Activated CD4-positive, alpha-beta T cell treated with anti-CD3 and anti-CD28 coated beads, Interleukin-2, Interleukin-4, amounts not matched to agents 100 ng/mL and 50 ng/mL, durations not matched to agents 16 hours and 8 hours (primary cell): ENCODE data around the gene RPGRIP1L.

Experiments used
- DNase-seq: peaks from one replicate; pipeline ENCODE4 v3.0.0-alpha.2; 2020; ENCODE audit warnings: low spot score

RPGRIP1L gene

DNA sequence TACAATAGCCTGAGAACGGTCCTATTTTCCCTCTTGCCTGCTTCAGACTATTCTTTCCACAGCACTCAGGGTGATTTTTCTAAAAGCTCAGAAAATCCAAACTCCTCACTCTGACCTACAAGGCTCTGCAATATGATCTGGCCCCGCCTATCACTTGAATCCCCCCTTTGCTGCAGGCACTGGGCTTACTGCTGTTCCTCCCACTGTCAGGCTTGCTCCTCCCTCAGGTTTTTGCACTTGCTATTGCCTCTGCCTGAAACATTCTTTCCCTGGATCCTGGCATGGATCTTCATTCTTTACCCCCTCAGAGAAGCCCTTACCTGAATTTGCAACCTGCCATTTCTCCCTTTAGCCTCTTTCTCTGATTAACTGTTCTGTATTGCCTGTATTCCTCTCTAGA lies 52.3 kb downstream of the RPGRIP1L start:
- DNase-seq, result no peak

DNA sequence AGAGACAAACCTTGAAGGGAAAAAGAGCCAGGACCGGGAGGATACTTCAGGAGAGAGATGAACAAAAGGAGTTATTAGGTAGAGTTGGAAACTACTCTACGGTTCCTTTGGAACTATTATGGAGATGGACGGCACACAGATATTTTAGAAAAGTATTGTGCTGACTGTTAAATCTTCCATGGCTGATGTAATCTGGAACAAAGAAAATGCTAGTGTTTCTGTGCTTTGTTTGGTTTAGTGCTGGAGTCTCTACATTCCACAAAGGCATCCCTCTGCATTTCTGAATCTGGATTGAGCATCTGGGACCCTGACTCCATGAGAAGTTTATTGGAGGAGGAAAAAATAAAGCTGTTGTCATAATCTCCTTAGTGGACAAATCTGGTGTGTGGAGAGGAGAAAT lies 57.2 kb downstream of the RPGRIP1L start:
- DNase-seq, result no peak

DNA sequence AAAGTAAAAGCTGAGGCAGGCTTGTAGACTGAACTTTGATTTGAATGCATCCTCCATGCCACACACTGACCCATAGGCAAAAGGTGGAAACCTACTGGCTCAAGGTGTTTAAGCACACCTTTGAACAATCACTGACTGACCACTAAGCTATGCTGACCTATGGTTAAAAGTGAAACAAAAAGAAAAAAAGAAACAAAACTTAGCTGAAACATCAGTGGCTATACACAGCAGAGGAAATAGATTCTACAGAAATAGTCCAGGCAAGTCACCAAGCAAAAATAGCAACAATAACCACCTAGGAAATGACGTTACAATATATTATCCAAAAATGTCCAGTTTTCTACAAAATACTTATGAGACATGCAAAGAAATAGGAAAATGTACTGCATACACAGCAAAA lies 60.2 kb downstream of the RPGRIP1L start:
- DNase-seq, result no peak

DNA sequence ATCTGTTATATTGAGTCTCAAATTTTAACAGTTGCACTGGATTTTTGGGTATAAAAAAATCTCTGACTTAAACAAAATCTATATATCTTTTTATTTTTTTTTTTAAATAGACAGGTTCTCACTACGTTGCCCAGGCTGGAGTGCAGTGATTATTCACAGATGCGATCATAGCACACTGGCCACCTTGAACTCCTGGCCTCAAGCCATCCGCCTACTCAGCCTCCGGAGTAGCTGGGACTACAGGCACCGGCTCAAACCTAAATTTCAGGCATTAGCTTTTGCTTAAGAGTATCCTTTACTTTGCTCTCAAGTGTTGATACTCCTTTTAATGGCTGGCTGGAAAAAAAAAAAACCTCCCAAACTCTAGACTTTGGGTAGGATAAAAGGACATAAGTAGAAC lies 61.6 kb downstream of the RPGRIP1L start:
- no peak for DNase-seq

DNA sequence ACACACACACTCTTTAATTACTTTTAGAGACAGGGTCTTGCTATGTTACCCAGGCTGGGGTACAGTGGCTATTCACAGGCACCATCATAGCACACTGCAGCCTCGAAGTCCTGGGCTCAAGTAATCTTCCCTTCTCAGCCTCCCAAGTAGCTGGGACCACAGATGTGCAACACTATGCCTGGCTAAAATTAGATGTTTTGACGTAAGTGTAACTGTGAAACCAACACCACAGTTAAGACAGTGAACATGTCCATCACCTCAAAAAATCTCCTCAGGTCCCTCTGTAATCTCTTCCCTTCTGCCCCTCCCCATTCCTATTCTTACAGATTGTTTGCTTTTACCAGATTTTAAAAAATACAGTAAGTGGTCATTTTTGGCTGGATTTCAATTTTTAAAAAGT lies 66.7 kb downstream of the RPGRIP1L start:
- no peak for DNase-seq

DNA sequence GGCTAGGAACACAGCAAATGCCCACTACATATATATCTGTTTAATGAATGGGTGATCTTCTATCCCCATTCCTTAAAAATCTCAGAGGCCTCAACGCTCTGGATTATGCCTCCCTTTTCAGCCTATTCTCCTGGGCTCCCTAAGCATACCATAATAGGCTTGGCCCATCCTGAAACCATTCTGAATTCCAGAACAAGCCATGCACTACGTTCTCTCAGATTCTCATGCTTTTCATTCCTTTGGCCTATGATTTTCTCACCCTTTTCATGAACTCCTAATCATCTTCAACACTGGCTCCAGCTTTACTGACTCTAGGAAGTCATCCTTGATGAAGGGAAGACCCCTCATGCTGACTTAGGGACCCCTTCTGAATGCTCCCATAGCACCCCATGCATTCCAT lies 71.1 kb downstream of the RPGRIP1L start:
- no peak for DNase-seq

DNA sequence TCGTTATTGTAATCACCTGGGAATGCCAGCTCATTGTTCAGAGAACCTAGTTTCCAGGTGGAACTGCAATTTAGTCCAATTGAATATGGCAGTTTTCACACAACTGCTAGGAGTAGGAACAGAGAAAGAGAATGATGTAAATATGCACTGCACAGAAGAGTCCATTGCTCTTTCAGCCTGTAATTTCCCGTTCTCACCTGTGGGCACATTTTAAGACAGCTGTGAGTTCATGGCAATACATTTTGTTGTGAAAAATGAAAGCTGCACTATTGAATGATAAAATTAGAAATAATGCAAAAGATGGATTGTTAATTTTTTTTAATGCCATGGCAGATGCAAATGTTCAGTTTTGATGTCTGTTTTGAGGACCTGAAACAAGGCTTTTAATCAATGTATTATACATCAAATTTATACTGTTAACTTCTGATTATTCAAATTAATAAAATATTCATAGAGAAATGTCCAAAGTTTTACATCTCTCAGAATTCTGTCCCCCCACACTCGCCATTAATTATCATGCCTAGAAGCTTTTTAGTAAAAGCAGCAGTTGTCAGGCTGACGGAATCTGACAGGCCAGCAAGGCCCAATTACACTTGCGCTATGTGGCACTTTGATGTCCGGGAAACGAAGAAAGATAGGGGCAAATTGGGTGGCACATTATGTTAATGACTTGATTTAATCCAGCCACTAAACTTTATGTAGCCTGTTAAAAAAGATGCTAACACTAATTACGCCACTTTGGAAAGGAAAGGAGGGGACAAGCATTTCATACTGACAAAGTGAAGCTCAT lies 72.2 kb downstream of the RPGRIP1L start:
- no peak for DNase-seq

DNA sequence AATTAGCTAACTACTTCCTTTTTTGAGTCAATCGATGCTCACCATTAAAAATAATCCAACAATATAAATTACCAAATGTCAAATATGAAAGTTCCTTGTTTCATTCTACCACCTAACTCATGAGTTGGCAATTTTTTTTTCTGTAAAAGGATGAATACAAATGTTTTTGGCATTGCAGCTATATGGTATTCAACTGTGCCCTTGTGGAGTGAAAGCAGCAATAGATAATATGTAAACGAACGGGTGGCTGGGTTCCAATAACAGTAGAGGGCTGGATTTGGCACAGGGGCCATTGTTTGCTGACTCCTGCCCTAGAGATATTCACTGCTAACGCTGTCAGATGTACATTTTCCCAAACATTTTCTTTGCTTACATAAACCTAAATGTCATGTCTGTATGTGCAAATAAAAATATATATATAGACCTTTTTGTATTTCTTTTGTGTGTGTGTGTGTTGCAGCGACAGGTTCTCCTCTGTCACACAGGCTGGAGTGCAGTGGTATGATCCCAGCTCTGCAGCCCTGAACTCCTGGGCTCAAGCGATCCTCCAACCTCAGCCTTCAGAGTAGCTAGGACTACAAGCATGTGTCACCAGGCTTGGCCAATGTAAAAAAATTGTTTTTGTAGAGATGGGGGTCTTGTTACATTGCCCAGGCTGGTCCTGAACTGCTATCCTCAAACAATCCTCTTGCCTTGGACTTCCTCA lies 73.9 kb downstream of the RPGRIP1L start:
- DNase-seq, result no peak

DNA sequence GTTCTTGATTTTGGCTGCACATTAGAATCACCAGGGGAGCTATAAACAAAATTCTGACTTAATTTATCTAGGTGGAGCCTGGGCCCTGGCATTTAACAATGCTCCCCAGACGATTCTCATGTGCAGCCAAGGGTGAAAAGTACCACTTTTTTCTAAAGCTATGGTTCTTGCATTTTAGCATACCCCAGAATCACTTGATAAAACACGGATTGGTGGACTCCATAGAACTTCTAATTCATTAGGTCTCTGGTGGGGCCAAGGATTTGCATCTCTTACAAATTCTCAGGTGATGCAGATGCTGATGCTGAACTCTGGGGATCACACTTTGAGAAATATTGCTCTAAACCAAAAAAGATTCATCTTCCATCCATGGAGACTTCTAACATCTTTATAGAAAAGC lies 74.5 kb downstream of the RPGRIP1L start:
- DNase-seq, result no peak

DNA sequence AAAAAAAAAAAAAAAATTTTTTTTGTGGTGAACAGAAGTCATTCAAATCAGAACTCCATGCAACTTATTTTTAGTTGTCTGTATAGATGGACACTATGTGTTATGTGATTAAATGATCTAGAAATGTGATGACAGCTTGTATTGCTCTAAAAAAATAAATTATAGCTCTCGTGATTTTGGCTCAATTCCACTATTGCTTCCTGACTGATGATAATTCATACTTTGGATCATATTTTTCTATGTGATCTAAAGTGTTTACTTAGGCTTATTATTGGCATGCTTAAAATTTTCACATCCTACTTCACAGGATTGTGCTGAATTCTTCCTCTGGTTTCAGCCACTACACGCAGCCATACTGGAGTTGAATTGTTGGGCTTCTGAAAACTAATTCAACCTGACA lies 76.8 kb downstream of the RPGRIP1L start:
- DNase-seq, result no peak

DNA sequence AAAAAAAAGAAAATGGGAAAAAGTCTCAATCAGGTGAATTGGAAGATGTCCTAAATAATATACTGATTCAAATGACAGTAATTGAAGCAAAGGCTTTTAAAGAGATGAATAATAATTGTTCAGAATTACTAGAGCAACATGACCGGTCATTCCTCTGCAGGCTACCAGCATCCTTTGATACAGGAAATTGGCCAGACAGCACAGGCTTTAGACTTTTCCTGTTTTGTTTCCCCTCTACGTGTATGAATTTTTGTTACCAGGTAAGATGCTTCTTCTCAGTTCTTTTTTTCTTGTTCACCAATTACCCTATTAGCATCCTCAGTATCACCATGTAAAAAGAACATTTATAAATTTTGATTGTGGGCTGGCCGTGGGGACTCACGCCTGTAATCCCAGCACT lies 77.5 kb downstream of the RPGRIP1L start:
- no peak for DNase-seq

DNA sequence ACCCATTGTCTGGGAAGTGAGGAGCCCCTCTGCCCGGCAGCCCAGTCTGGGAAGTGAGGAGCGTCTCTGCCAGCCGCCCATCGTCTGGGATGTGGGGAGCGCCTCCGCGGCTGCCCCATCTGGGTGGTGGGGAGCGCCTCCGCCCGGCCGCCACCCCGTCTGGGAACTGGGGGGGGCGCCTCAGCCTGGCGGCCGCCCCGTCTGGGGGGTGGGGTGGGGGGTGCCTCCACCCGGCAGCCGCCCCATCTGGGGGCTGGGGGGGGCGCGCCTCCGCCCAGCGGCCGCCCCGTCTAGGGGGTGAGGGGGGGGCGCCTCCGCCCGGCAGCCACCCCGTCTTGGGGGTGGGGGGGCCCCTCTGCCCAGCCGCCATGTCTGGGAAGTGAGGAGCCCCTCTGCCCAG lies 78.4 kb downstream of the RPGRIP1L start:
- no peak for DNase-seq

DNA sequence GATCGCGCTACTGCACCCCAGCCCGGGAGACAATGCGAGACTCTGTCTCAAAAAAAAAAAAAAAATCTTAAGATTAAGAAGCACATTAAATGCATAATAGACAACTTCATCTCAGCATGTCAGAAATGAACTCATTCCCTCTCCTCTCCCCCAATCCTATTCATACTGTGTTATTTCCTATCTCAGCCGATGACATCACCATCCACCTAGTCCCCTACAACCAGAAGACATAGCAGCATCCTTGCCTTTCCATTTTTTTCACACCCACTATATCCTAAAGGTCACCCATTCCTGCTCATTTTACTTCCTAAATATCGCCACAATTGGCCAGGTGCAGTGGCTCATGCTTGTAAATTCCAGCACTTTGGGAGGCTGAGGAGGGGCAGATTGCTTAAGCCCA lies 81.3 kb downstream of the RPGRIP1L start:
- no peak for DNase-seq

DNA sequence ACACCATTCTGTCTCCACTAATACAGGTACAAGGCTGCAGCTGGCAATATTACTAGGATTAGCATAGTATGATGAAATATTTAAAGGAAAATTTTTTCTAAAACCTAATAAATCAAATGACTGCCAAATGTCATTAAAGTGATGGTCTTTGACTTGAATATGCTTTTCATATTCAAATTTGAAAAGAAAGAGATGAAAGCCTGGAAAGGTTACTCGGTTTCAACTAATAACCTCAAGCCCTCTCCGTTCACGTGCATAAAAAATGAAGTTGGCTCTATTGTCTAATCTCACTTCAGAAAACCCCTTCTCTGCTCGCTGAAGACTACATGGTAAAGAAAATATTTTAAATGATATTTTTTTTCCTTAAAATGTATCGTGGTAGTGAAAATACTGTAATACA lies 83.2 kb downstream of the RPGRIP1L start:
- DNase-seq, result no peak

DNA sequence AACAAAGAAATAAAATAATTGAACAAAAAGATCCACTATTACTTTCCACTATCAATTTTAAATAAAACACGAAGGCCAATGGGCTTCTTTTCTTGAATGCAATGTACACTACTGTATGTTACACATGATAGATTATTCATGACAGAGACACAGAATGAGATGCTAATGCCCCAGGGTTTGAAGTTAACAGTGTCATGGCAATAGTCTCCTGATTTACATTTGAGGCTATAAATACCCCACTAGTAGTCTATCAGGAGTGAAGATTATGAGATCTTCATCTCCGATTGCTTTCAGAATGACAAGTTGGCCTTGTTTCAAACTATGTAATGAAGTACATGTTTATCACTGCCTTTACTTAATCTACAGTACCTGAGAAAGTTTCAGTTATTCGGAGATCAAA lies 84.4 kb downstream of the RPGRIP1L start:
- no peak for DNase-seq

DNA sequence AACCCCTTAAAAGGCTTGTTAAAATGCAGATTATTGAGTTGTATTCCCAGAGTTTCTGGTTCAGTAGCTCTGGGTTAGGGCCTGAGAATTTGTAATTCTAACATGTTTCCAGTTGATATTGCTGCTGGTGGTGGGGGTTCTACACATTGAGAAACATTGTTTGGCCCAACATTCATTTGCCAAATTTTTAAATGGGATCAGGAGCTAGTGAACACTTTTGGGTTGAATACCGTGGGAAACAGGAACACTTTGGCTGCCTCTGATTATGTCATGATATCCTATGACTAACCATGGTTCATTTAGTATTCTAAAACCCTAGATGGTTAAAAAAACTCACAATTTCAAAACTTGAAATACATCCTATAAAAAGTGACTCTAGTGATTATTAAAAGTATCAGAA lies 89.3 kb downstream of the RPGRIP1L start:
- no peak for DNase-seq

DNA sequence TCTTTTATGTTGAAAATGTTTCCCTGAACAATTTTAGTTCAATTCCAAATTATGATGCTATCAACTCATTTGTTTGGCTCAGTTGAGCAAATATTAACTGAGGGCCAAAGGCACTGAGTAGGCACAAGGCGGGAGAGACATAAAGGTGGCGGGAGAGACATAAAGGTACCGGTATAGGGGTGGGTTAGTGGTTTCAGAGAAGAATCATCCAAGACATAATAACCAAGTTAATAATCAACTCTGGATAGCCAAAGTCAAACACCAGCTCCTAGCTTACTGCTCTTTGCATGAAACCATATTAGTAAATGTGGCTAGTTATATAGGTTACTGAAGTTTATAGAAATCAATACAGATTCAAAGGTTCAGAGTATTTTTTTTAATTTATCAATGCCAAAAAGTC lies 91.7 kb downstream of the RPGRIP1L start:
- DNase-seq, result no peak

DNA sequence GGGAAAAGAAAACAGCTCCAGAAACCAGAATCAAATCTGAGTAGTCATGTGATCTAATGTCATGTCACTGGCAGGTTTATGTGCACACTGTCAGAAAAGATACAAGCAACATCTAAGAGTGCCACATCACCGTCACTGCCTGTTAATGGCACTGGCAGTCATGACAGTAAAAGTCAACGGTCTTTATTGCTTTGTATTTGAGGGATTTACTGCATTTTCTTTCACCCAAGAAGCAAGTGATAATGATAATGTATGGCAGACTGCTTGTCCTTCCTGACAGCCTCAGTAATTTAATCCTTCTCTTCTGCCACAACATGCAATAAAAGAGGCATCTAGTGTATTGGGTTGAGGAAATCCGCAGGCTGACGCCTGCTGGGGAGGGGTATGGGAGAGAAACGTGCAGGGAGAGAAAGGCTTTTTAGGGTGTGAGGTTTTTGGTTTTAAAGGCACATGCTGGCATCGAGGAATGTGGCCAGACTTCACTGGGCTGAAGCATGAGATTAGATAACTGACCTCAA lies 92.4 kb downstream of the RPGRIP1L start:
- DNase-seq, result no peak

DNA sequence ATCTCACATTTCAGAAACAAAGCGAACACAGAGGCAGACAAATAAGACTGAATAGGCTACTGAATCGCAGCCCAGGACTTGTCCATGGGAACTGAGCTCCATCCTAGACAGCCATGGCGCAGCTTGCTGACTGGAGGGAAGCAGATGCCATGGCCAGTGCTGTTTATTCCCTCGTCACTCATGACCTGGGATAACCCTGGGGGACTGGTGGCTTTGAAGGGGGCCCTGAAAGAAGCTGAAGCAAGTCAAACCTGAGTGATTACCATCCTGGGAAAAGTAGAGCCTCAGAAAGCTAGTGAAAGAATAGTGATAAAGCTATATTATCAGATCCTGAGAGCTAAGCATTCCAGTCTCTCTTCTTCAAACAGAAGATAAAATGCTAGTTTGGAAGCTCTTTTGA lies 94.1 kb downstream of the RPGRIP1L start:
- no peak for DNase-seq

DNA sequence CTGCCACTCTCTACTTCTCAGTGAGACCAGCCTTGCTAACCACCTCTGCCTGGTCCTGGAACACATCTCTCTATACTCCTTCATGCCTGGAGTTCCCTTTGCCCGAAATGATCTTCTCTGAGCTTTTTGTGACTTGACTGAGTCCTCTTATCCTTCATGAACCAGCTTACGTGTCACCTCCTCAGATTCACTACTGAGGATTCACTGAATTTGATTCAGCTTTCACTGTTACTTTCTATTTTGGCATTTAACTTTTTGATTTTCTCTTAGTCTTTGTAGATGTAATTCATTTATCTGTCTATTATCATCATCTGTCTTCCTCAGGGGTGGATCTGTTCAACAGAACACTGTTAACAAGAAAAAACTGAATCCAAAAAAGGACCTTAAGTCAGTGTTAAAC lies 95.6 kb downstream of the RPGRIP1L start:
- DNase-seq, result no peak

DNA sequence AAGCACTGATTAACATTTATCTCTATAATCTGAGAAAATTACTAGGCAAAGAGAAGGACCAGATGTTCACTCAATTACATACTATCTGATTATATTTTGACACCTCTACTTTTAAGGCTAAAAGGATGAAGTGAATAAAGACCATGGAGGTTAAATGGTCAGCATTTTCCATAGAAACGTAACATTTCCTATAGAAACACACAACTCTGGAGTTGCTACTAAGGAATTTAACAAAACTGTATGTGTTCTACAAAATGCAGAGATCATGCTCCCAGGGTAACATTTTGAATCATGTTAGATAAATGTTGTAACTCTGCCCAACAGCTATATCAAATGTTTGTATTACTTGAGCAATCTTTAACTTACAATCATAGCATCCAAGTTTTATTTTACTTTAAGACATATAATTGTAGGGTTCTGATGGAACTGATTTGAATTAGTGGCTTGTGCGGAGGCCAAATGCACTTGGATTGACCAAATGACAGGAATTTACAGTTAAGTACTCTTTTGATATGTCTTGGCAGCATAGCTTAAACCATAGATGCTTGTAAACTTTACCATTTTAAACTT lies 97.7 kb downstream of the RPGRIP1L start:
- DNase-seq, result no peak

DNA sequence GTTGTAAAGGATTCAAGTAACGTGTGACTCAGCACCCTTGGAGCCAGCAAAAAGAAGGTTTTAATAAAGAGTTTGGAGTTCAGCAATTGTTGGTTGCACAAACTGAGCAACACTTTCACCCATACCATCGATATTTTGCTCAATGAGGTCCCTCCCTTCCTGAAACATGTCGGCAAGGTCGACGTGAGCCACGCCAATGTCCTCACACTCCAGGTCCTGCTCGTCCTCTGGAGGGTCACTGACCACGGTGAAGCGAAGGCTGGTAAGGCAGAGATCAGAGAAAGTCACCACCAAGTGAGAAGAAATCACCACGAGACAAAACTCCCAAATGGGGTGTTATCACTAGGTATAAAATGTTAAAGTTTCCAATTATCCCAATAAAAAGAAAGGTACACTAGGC lies 98.3 kb downstream of the RPGRIP1L start:
- no peak for DNase-seq

DNA sequence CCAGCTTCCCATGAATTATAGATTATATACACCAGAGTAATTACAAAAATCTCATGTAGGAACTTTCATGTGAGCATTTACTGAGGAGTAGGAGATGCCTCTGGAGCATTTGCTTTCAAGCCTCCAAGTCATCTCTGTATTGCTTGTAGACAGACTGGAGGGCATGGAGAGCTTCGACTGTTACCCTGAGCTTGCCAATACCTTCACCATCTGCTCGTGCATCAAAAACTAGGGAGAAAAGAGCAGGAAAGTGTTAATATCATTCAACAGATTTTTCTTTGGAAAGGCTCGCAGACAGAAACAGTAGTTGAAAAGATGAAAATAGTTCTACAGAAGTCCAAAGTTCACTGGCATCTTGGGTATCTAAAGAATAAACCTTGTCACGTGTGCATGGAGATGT lies 101.7 kb downstream of the RPGRIP1L start:
- no peak for DNase-seq
